Measurements from ENCODE around the gene THADA. TPM values are rescaled to one million over a fixed set of nuclear protein-coding genes. Genes with fewer than 3 reads are reported as not detected.

The THADA gene
- polyA plus RNA-seq, 1 experiment, result 21.6 TPM

DNA sequence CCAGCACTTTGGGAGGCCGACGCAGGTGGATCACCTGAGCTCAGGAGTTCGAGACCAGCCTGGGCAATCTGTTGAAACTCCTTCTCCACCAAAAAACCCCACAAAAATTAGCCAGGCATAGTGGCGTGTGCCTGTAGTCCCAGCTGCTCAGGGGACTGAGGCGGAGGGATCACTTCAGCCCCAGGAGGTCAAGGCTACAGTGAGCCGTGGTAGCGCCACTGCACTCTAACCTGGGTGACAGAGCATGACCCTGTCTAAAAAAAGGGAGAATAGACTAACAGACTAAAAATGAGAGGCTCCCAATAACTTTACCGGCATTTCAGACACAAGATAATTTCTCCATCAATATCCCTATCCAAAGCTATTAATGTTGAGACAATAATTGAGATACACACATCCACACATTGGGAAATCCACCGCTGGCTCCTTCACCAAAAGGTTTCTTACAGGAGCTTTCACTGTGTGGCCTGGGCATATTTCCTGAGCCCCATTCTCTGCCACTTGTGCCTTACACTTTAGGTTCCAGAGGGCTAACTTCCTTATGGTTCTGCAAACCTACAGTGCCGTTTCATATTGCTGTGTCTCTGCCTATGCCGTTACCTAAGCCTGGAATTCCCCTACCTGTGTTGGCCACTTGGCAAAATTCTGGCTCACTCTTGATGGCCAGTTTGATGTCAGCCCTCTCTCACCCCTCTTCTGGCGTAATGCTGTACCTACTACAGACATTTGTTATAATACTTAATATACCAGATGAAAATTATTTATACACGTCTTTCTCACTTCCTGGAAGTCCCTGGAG lies 253.7 kb downstream of the THADA start:
- DNase-seq (ENCODE audit: low read depth), result no peak
- ChIA-PET CTCF (no interaction called here), POLR2A (no interaction called here)
- Histone ChIP-seq H3K27me3 (ENCODE audit: control insufficient read depth, insufficient read depth, low read length) (no peaks in the 10 kb centered on the region), H3K36me3 (ENCODE audit: control insufficient read depth, insufficient read depth, low read length) (no peaks in the 10 kb centered on the region), H3K4me3 (ENCODE audit: low read depth, low read length) (no peak overlapping the region)
- TF ChIP-seq, protein P1, sequence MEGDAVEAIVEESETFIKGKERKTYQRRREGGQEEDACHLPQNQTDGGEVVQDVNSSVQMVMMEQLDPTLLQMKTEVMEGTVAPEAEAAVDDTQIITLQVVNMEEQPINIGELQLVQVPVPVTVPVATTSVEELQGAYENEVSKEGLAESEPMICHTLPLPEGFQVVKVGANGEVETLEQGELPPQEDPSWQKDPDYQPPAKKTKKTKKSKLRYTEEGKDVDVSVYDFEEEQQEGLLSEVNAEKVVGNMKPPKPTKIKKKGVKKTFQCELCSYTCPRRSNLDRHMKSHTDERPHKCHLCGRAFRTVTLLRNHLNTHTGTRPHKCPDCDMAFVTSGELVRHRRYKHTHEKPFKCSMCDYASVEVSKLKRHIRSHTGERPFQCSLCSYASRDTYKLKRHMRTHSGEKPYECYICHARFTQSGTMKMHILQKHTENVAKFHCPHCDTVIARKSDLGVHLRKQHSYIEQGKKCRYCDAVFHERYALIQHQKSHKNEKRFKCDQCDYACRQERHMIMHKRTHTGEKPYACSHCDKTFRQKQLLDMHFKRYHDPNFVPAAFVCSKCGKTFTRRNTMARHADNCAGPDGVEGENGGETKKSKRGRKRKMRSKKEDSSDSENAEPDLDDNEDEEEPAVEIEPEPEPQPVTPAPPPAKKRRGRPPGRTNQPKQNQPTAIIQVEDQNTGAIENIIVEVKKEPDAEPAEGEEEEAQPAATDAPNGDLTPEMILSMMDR (IDR thresholded peaks at IDR 0.05; ENCODE audit: insufficient read depth, low read depth, low read length), result no peak

DNA sequence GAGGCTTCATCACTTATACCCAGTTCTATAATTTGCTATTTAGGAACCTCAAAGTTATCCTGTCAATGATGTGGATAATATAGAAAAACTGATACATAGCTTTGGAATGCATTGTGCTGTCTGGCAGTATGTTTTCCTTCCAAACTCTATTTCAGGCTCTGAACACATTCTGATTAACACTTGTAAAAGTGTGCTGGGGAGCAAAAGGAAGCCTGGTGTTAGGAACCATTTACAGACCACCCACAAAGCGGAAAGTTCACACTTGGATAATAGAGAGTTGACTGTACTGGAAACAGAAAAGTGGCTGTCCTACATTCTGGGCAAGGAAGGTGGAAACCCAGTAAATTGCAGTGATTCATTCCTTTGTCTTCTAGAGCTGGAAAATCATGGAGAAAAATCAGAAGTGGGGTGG lies 254.9 kb downstream of the THADA start:
- H3K4me3 ChIP-seq (ENCODE audit: low read depth, low read length), result no peak overlapping the region
- ChIA-PET POLR2A (no interaction called here), CTCF (interaction anchor here (0.9 to 1.3 kb wide), 2 partner anchors 11 to 91 kb away, joined by 4 read pairs; no protein-coding TSS in a partner anchor)
- TF ChIP-seq, protein P1 (IDR thresholded peaks at IDR 0.05; ENCODE audit: insufficient read depth, low read depth, low read length), result no peak
- H3K27me3 ChIP-seq (ENCODE audit: control insufficient read depth, insufficient read depth, low read length), result no peaks in the 10 kb centered on the region
- no peaks in the 10 kb centered on the region for H3K36me3 ChIP-seq (ENCODE audit: control insufficient read depth, insufficient read depth, low read length)
- DNase-seq (ENCODE audit: low read depth), result no peak

DNA sequence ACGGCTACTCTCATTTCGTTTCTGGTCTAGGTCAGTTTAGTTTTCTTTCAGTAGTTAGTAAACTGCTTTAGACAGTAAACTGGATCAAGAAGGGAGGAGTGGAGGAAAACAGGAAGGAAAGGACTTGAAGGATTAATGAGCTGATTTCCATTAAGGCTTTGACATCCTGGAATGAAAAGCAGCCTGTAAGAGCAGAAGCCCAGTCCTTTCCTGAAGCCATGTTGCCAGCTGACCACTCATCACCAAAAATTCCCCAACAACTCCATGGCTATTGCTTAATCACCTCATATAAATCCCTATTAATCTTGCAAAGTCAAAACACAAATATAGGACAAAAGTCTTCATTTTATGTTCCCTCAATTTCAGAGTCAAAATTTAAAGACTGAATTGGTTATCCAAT lies 255.8 kb downstream of the THADA start:
- Histone ChIP-seq H3K27me3 (ENCODE audit: control insufficient read depth, insufficient read depth, low read length) (no peaks in the 10 kb centered on the region), H3K36me3 (ENCODE audit: control insufficient read depth, insufficient read depth, low read length) (no peaks in the 10 kb centered on the region), H3K4me3 (ENCODE audit: low read depth, low read length) (no peak overlapping the region)
- ChIA-PET CTCF (interaction anchor here (0.7 to 1.3 kb wide), 3 partner anchors 91 to 846 kb away, joined by 3 to 4 read pairs (median 3); no protein-coding TSS in a partner anchor), POLR2A (interaction anchor here (0.6 kb wide), 1 partner anchor 365 kb away, joined by 3 read pairs; no protein-coding TSS in a partner anchor)
- TF ChIP-seq, protein P1 (IDR thresholded peaks at IDR 0.05; ENCODE audit: insufficient read depth, low read depth, low read length), result no peak
- DNase-seq (ENCODE audit: low read depth), result peak; percentile 72

DNA sequence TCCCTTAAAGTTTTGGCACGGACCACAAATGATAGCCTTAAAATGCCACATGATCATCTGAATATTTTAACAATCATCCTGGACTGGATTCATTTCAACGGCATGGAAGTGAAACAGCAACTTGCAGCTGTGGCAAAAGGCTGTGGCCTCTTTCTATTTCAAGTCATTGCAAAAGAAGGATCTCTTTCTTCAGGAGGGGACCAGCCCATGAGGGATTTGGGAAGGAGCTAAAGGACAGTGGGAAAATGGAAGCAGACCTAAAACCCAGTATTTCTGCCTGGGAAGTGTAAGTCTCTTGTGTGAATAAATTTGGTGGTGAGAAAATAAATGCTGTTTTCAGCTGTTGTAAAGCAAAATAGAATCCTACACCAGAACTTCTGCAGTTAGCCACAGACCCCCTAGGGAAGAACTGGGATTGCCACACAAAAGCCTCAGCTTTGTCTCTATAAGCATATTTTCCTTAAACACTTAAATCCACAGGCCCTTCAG lies 262.1 kb downstream of the THADA start:
- Histone ChIP-seq H3K4me3 (ENCODE audit: low read depth, low read length) (no peak overlapping the region), H3K27me3 (ENCODE audit: control insufficient read depth, insufficient read depth, low read length) (no peaks in the 10 kb centered on the region), H3K36me3 (ENCODE audit: control insufficient read depth, insufficient read depth, low read length) (no peaks in the 10 kb centered on the region)
- ChIA-PET CTCF (no interaction called here), POLR2A (no interaction called here)
- no peak for DNase-seq (ENCODE audit: low read depth)
- TF ChIP-seq, protein P1 (IDR thresholded peaks at IDR 0.05; ENCODE audit: insufficient read depth, low read depth, low read length), result no peak

DNA sequence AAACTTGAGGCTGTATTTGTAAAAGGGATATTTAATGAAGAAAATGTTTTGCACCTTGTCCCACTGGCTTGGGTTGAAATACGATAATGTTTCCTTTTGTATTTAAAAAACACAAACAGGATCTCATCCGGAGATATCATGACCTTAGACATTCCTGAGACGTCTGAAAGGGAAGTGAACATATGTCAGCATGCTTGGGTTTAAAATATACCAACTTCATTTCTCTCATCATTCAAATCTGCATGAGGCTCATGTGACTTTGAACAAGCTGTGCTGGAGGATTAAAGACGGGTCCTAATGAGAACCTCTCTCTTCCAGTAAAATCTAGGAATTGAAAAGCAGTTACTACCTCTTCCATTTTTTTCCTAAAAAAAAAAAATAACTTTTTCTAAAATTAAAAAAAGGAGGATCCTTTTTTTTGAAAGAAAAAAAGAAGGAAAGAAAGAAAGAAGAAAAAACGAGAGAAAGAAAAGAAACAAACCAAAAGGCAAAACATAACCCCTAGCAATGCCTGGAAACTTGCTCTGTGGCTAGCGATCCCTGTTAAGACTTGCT lies 262.7 kb downstream of the THADA start:
- CTCF ChIA-PET, result interaction anchor here (0.6 kb wide), 1 partner anchor 508 kb away, joined by 3 read pairs; no protein-coding TSS in a partner anchor
- DNase-seq (ENCODE audit: low read depth), result no peak
- Histone ChIP-seq H3K27me3 (ENCODE audit: control insufficient read depth, insufficient read depth, low read length) (no peaks in the 10 kb centered on the region), H3K4me3 (ENCODE audit: low read depth, low read length) (no peak overlapping the region), H3K36me3 (ENCODE audit: control insufficient read depth, insufficient read depth, low read length) (no peaks in the 10 kb centered on the region)
- TF ChIP-seq, protein P1 (IDR thresholded peaks at IDR 0.05; ENCODE audit: insufficient read depth, low read depth, low read length), result no peak
- POLR2A ChIA-PET, result no interaction called here

Measured in BJ (cell line).